ENCODE data around the gene IQGAP1. TPM values are rescaled to one million over a fixed set of nuclear protein-coding genes. Genes with fewer than 3 reads are reported as not detected.

Gene IQGAP1
- total and polyA plus RNA-seq, 4 donors = 9.2 to 50.1 (median 24.5) TPM

DNA sequence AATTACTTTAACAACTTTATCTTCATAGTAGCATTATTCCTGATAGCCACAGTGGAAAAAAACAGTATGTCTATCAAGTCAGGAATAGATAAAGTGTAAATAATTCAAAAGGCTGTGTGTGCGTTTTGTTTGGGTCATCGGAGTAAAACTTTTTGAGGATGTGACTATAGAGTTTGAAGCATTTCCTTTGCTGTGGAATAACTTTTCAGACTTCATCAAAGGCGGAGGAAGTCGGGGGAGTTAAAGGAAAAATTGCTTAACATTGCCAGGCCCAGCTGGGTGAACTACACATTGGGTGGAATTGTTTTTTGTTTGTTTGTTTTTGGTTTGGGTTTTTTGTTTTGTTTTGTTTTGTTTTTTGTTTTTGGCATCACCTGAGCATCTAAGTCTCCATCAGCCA, 71.3 kb downstream of the IQGAP1 start:
- DNase-seq (ENCODE audit: low spot score) = no peak
- H3K27ac ChIP-seq (ENCODE audit: low read depth in 1 of 2, low read length in 2 of 2) = no peak overlapping the region
- WGBS = 75% methylated on average over 4 of the region's 4 CpGs
- peak in 1 of 2 donors; percentile 16 for TF ChIP-seq RAD21 (IDR thresholded peaks at IDR 0.05)
- TF ChIP-seq JUND (IDR thresholded peaks at IDR 0.05) = no peak
- no peak for TF ChIP-seq YY1 (IDR thresholded peaks at IDR 0.05)
- TF ChIP-seq GABPA (IDR thresholded peaks at IDR 0.05 in 1 of 2, conservative IDR thresholded peaks at IDR 0.05 in 1 of 2) = no peak
- no peak for TF ChIP-seq HNF4G (IDR thresholded peaks at IDR 0.05)
- TF ChIP-seq, protein P1, sequence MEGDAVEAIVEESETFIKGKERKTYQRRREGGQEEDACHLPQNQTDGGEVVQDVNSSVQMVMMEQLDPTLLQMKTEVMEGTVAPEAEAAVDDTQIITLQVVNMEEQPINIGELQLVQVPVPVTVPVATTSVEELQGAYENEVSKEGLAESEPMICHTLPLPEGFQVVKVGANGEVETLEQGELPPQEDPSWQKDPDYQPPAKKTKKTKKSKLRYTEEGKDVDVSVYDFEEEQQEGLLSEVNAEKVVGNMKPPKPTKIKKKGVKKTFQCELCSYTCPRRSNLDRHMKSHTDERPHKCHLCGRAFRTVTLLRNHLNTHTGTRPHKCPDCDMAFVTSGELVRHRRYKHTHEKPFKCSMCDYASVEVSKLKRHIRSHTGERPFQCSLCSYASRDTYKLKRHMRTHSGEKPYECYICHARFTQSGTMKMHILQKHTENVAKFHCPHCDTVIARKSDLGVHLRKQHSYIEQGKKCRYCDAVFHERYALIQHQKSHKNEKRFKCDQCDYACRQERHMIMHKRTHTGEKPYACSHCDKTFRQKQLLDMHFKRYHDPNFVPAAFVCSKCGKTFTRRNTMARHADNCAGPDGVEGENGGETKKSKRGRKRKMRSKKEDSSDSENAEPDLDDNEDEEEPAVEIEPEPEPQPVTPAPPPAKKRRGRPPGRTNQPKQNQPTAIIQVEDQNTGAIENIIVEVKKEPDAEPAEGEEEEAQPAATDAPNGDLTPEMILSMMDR (IDR thresholded peaks at IDR 0.05; ENCODE audit: low read depth, low read length, missing input control) = no peak
- TF ChIP-seq, protein P2, sequence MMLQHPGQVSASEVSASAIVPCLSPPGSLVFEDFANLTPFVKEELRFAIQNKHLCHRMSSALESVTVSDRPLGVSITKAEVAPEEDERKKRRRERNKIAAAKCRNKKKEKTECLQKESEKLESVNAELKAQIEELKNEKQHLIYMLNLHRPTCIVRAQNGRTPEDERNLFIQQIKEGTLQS (IDR thresholded peaks at IDR 0.05) = no peak
- no peak overlapping the region for H3K9ac ChIP-seq (ENCODE audit: low read depth in 1 of 2, low read length in 2 of 2)
- H3K9me3 ChIP-seq (ENCODE audit: control insufficient read depth in 4 of 4, low read length in 3 of 4) = no peaks in the 10 kb centered on the region
- peaks cover 3 to 11% (median 7%) of the 10 kb centered on the region in 4 donors for H3K36me3 ChIP-seq (ENCODE audit: control insufficient read depth in 4 of 4, insufficient read depth in 3 of 4, low read depth in 1 of 4, low read length in 3 of 4)
- no peaks in the 10 kb centered on the region for H3K4me1 ChIP-seq (ENCODE audit: control insufficient read depth in 4 of 4, insufficient read depth in 4 of 4, low read length in 3 of 4)
- H3K27me3 ChIP-seq (ENCODE audit: control insufficient read depth in 4 of 4, insufficient read depth in 4 of 4, low read length in 3 of 4) = no peaks in the 10 kb centered on the region
- H3K4me3 ChIP-seq (ENCODE audit: low read depth in 1 of 3, low read length in 3 of 3) = no peak overlapping the region

DNA sequence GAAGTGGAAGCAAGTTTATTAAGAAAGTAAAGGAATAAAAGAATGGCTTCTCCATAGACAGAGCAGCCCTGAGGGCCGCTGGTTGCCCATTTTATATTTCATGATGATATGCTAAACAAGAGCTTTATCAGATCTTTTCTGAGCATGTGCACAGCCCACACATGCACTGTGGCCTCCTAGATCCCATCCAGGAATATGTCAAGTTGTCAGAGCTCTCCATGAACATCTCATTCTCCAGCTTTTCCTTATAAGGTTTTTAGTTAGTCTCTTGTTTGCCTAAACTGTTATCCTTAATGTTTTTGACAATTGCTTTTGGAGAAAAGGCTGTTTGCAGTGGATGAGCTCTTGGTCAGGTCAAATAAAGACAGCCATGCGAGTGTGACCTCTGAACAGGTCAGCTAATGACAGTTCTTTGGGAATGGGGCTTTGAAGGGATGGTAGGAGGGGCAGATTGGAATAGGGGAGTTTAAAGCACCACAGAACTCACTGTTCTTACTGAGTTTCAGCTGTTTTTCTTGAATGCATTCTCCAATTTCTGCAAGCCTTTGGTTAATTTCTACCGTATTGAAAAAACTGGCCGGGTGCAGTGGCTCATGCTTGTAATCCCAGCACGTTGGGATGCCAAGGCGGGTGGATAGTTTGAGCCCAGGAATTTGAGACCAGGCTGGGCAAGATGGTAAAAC, 72.2 kb downstream of the IQGAP1 start:
- peaks cover 3 to 5% (median 4%) of the 10 kb centered on the region in 4 donors for H3K36me3 ChIP-seq (ENCODE audit: control insufficient read depth in 4 of 4, insufficient read depth in 3 of 4, low read depth in 1 of 4, low read length in 3 of 4)
- no peak for TF ChIP-seq SP1 (IDR thresholded peaks at IDR 0.05)
- TF ChIP-seq EGR1 (IDR thresholded peaks at IDR 0.05; ENCODE audit: low read depth in 2 of 2) = no peak
- TF ChIP-seq, protein P1 (IDR thresholded peaks at IDR 0.05; ENCODE audit: low read depth, low read length, missing input control) = no peak
- no peak for TF ChIP-seq HNF4G (IDR thresholded peaks at IDR 0.05)
- TF ChIP-seq JUND (IDR thresholded peaks at IDR 0.05) = no peak
- TF ChIP-seq RAD21 (IDR thresholded peaks at IDR 0.05) = no peak
- no peak for TF ChIP-seq NR2F2 (IDR thresholded peaks at IDR 0.05)
- no peak for TF ChIP-seq HNF4A (conservative IDR thresholded peaks at IDR 0.05)
- TF ChIP-seq TAF1 (conservative IDR thresholded peaks at IDR 0.05) = no peak
- TF ChIP-seq FOXA2 (IDR thresholded peaks at IDR 0.05) = no peak
- no peak for TF ChIP-seq YY1 (IDR thresholded peaks at IDR 0.05)
- TF ChIP-seq, protein P2 (IDR thresholded peaks at IDR 0.05) = no peak
- TF ChIP-seq, protein P3, sequence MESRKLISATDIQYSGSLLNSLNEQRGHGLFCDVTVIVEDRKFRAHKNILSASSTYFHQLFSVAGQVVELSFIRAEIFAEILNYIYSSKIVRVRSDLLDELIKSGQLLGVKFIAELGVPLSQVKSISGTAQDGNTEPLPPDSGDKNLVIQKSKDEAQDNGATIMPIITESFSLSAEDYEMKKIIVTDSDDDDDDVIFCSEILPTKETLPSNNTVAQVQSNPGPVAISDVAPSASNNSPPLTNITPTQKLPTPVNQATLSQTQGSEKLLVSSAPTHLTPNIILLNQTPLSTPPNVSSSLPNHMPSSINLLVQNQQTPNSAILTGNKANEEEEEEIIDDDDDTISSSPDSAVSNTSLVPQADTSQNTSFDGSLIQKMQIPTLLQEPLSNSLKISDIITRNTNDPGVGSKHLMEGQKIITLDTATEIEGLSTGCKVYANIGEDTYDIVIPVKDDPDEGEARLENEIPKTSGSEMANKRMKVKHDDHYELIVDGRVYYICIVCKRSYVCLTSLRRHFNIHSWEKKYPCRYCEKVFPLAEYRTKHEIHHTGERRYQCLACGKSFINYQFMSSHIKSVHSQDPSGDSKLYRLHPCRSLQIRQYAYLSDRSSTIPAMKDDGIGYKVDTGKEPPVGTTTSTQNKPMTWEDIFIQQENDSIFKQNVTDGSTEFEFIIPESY (IDR thresholded peaks at IDR 0.05) = no peak
- TF ChIP-seq FOXA1 (IDR thresholded peaks at IDR 0.05) = no peak
- TF ChIP-seq GABPA (IDR thresholded peaks at IDR 0.05 in 1 of 2, conservative IDR thresholded peaks at IDR 0.05 in 1 of 2) = no peak
- TF ChIP-seq, protein P4, sequence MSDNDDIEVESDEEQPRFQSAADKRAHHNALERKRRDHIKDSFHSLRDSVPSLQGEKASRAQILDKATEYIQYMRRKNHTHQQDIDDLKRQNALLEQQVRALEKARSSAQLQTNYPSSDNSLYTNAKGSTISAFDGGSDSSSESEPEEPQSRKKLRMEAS (IDR thresholded peaks at IDR 0.05) = no peak
- TF ChIP-seq RXRA (IDR thresholded peaks at IDR 0.05) = no peak
- TF ChIP-seq, protein P5, sequence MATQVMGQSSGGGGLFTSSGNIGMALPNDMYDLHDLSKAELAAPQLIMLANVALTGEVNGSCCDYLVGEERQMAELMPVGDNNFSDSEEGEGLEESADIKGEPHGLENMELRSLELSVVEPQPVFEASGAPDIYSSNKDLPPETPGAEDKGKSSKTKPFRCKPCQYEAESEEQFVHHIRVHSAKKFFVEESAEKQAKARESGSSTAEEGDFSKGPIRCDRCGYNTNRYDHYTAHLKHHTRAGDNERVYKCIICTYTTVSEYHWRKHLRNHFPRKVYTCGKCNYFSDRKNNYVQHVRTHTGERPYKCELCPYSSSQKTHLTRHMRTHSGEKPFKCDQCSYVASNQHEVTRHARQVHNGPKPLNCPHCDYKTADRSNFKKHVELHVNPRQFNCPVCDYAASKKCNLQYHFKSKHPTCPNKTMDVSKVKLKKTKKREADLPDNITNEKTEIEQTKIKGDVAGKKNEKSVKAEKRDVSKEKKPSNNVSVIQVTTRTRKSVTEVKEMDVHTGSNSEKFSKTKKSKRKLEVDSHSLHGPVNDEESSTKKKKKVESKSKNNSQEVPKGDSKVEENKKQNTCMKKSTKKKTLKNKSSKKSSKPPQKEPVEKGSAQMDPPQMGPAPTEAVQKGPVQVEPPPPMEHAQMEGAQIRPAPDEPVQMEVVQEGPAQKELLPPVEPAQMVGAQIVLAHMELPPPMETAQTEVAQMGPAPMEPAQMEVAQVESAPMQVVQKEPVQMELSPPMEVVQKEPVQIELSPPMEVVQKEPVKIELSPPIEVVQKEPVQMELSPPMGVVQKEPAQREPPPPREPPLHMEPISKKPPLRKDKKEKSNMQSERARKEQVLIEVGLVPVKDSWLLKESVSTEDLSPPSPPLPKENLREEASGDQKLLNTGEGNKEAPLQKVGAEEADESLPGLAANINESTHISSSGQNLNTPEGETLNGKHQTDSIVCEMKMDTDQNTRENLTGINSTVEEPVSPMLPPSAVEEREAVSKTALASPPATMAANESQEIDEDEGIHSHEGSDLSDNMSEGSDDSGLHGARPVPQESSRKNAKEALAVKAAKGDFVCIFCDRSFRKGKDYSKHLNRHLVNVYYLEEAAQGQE (IDR thresholded peaks at IDR 0.05) = no peak
- H3K27ac ChIP-seq (ENCODE audit: low read depth in 1 of 2, low read length in 2 of 2) = no peak overlapping the region
- H3K27me3 ChIP-seq (ENCODE audit: control insufficient read depth in 4 of 4, insufficient read depth in 4 of 4, low read length in 3 of 4) = no peaks in the 10 kb centered on the region
- no peak for DNase-seq (ENCODE audit: low spot score)
- H3K9ac ChIP-seq (ENCODE audit: low read depth in 1 of 2, low read length in 2 of 2) = no peak overlapping the region
- H3K4me3 ChIP-seq (ENCODE audit: low read depth in 1 of 3, low read length in 3 of 3) = no peak overlapping the region
- H3K4me1 ChIP-seq (ENCODE audit: control insufficient read depth in 4 of 4, insufficient read depth in 4 of 4, low read length in 3 of 4) = no peaks in the 10 kb centered on the region
- WGBS = 96% methylated on average over 6 of the region's 6 CpGs
- H3K9me3 ChIP-seq (ENCODE audit: control insufficient read depth in 4 of 4, low read length in 3 of 4) = no peaks in the 10 kb centered on the region

All from liver (tissue), 9 donors.